Activated CD8-positive, alpha-beta memory T cell treated with anti-CD3 and anti-CD28 coated beads, Interleukin-2, amount 10 ng/mL, durations not matched to agents 7 days and 5 days (primary cell): ENCODE data around the gene ZNF511. TPM values are rescaled to one million over a fixed set of nuclear protein-coding genes. Genes with fewer than 3 reads are reported as not detected.

ENCODE experiments used
- ATAC-seq: fragments of 150-1000 bp; cut with Tn5 transposase; one replicate; pipeline ENCODE4 v1.10.0; 2021; ENCODE audit warnings: moderate library complexity
- CTCF ChIA-PET: fragments of 350-600 bp; sonication (Branson Sonifier 250); formaldehyde crosslinking; loops from one replicate; lab custom pipeline; 2021; ENCODE audit warnings: antibody characterized with exemption; lab: Charles Lee
- DNase-seq: peaks from one replicate; pipeline ENCODE4 v3.0.0-alpha.2; 2020
- H3K27ac Mint-ChIP-seq: one replicate; pipeline ENCODE4 v1.8.0; 2021; ENCODE audit warnings: mild to moderate bottlenecking, mixed read lengths
- H3K27me3 Mint-ChIP-seq: one replicate; pipeline ENCODE4 v1.8.0; 2021; ENCODE audit warnings: mixed read lengths
- H3K36me3 Mint-ChIP-seq: one replicate; pipeline ENCODE4 v1.8.0; 2021; ENCODE audit warnings: mild to moderate bottlenecking, mixed read lengths
- H3K4me1 Mint-ChIP-seq: one replicate; pipeline ENCODE4 v1.8.0; 2021; ENCODE audit warnings: mixed read lengths
- H3K4me3 Mint-ChIP-seq: one replicate; pipeline ENCODE4 v1.8.0; 2021; ENCODE audit warnings: mild to moderate bottlenecking, moderate library complexity, mixed read lengths
- H3K9me3 Mint-ChIP-seq: one replicate; pipeline ENCODE4 v1.8.0; 2022; ENCODE audit warnings: low read depth, mixed read lengths
- total RNA-seq, 2 experiments: library from RNA; stranded (reverse); gene quantifications; one replicate each; pipeline ENCODE4 v1.2.3, GENCODE V29; 2021

ZNF511 gene
- total RNA-seq, 2 experiments from 2014 or later = 50.7 to 60.1 TPM

- Mint-ChIP-seq H3K9me3 (no peaks in the 10 kb centered on the region), H3K4me3 (no peak overlapping the region), H3K36me3 (no peaks in the 10 kb centered on the region), H3K27ac (no peak overlapping the region), H3K4me1 (peaks cover 4% of the 10 kb centered on the region), H3K27me3 (peaks cover 32% of the 10 kb centered on the region)
- DNase-seq = no peak
- no peak for ATAC-seq
- CTCF ChIA-PET = no interaction called here
Measured at GRCh38 chr10:133341983-133342382, 33.3 kb downstream of the ZNF511 start.

GRCh38 chr10:133342942-133343341, 34.2 kb downstream of the ZNF511 start:
- Mint-ChIP-seq H3K27ac (no peak overlapping the region), H3K4me1 (peaks cover 4% of the 10 kb centered on the region), H3K36me3 (no peaks in the 10 kb centered on the region), H3K4me3 (no peak overlapping the region), H3K27me3 (peaks cover 32% of the 10 kb centered on the region), H3K9me3 (no peaks in the 10 kb centered on the region)
- ATAC-seq (no peak), DNase-seq (no peak)
- CTCF ChIA-PET = interaction anchor here (1.9 kb wide), 1 partner anchor 13 kb away, joined by 8 read pairs; no protein-coding TSS in a partner anchor

DNA sequence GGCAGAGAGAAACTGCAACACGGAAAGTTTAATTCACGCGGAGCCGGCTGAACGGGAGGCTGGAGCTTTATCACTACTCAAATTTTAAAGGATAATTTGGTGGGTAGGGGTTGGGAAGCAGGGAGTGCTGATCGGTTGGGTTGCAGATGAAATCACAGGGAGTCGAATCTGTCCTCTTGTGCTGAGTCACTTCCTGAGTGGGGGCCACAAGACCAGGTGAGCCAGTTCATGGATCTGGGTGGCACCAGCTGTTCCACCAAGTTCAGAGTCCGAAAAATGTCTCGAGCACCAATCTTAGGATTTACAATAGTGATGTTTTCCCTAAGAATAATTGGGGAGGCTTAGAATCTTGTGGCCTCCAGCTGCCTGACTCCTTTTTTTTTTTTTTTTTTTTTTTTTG, 34.8 kb downstream of the ZNF511 start:
- Mint-ChIP-seq H3K36me3 (no peaks in the 10 kb centered on the region), H3K4me1 (peaks cover 4% of the 10 kb centered on the region), H3K4me3 (no peak overlapping the region), H3K27ac (no peak overlapping the region), H3K27me3 (peaks cover 32% of the 10 kb centered on the region), H3K9me3 (no peaks in the 10 kb centered on the region)
- CTCF ChIA-PET = interaction anchor here (1.9 kb wide), 1 partner anchor 14 kb away, joined by 8 read pairs; no protein-coding TSS in a partner anchor
- ATAC-seq (no peak), DNase-seq (no peak)

DNA sequence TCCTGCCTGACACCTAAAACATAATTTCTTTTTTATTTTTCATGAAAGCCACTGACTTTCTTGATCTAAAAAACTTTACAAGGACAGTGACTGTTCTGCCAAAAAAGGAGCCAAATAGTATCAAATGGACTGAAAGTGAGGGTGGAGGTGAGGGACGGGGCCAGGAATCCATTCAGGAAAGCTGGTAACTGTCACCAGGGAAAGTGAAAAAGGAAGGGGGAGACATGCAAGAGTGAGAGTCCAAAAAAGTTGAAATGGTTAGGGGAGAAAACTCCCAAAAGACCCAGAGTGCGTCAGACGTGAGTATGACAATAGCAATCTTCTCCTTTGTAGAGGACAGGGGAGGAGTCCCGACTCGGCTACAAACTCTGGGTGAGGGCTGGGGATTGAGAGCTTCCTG, 35.5 kb downstream of the ZNF511 start:
- CTCF ChIA-PET = interaction anchor here (1.9 kb wide), 1 partner anchor 14 kb away, joined by 8 read pairs; no protein-coding TSS in a partner anchor
- Mint-ChIP-seq H3K4me3 (no peak overlapping the region), H3K27ac (no peak overlapping the region), H3K36me3 (no peaks in the 10 kb centered on the region), H3K4me1 (peaks cover 6% of the 10 kb centered on the region), H3K27me3 (peaks cover 32% of the 10 kb centered on the region), H3K9me3 (no peaks in the 10 kb centered on the region)
- no peak for ATAC-seq
- DNase-seq = no peak

- ATAC-seq (no peak), DNase-seq (no peak)
- Mint-ChIP-seq H3K27ac (no peak overlapping the region), H3K9me3 (no peaks in the 10 kb centered on the region), H3K4me3 (no peak overlapping the region), H3K36me3 (no peaks in the 10 kb centered on the region), H3K27me3 (peaks cover 31% of the 10 kb centered on the region), H3K4me1 (peaks cover 6% of the 10 kb centered on the region)
- CTCF ChIA-PET = interaction anchor here (2.1 kb wide), 1 partner anchor 17 kb away, joined by 9 read pairs; no protein-coding TSS in a partner anchor
Measured at GRCh38 chr10:133346413-133346812, 37.7 kb downstream of the ZNF511 start.

GRCh38 chr10:133347710-133348517, 39.2 kb downstream of the ZNF511 start:
- CTCF ChIA-PET = interaction anchor here (0.8 to 2.1 kb wide), 3 partner anchors 10 to 19 kb away, joined by 3 to 9 read pairs (median 4); partner anchors contain the start of gene FUOM
- ATAC-seq (no peak), DNase-seq (no peak)
- Mint-ChIP-seq H3K36me3 (no peaks in the 10 kb centered on the region), H3K4me1 (peaks cover 6% of the 10 kb centered on the region), H3K27ac (no peak overlapping the region), H3K4me3 (no peak overlapping the region), H3K9me3 (no peaks in the 10 kb centered on the region), H3K27me3 (peaks cover 23% of the 10 kb centered on the region)

GRCh38 chr10:133349160-133349568, 40.5 kb downstream of the ZNF511 start:
- Mint-ChIP-seq H3K36me3 (no peaks in the 10 kb centered on the region), H3K4me3 (no peak overlapping the region), H3K27me3 (peaks cover 15% of the 10 kb centered on the region), H3K27ac (no peak overlapping the region), H3K4me1 (peaks cover 2% of the 10 kb centered on the region), H3K9me3 (no peaks in the 10 kb centered on the region)
- DNase-seq (no peak), ATAC-seq (no peak)
- CTCF ChIA-PET = no interaction called here

- CTCF ChIA-PET = no interaction called here
- Mint-ChIP-seq H3K27ac (no peak overlapping the region), H3K4me3 (no peak overlapping the region), H3K4me1 (peaks cover 2% of the 10 kb centered on the region), H3K27me3 (peaks cover 11% of the 10 kb centered on the region), H3K9me3 (no peaks in the 10 kb centered on the region), H3K36me3 (no peaks in the 10 kb centered on the region)
- DNase-seq (no peak), ATAC-seq (no peak)
Measured at GRCh38 chr10:133349577-133350011, 40.9 kb downstream of the ZNF511 start.

DNA sequence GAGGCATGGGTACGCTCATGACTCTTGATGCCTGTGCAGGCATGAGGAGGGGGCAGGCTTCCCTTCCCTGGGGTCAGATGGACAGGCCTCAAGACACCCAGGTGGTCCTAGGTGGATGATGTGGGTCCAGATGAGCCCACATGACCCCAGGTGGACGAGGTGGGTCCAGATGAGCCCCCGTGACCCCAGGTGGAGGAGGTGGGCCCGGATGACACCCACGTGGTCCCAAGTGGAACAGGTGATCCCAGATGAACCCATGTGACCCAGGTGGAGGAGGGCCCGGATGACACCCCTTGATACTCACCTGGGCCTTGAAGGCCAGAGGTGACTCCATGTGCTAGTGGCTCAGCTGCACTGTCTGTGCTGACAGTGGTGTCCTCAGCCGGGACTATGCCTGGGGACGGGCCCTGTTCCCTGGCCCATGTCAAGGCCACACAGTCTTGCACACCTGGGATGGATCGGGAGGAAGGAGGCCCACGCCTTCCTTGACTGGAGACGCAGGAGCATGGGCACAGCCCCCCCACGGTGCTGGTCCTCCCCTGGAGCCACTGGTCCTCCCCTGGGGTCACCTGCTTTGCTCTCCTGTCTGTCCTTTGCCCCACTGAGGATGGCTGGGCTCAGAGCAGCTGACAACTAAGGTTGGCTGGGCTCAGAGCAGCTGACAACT, 41.7 kb downstream of the ZNF511 start:
- Mint-ChIP-seq H3K36me3 (no peaks in the 10 kb centered on the region), H3K4me3 (no peak overlapping the region), H3K27me3 (peaks cover 5% of the 10 kb centered on the region), H3K27ac (no peak overlapping the region), H3K9me3 (no peaks in the 10 kb centered on the region), H3K4me1 (peaks cover 2% of the 10 kb centered on the region)
- no peak for DNase-seq
- no peak for ATAC-seq
- CTCF ChIA-PET = no interaction called here

DNA sequence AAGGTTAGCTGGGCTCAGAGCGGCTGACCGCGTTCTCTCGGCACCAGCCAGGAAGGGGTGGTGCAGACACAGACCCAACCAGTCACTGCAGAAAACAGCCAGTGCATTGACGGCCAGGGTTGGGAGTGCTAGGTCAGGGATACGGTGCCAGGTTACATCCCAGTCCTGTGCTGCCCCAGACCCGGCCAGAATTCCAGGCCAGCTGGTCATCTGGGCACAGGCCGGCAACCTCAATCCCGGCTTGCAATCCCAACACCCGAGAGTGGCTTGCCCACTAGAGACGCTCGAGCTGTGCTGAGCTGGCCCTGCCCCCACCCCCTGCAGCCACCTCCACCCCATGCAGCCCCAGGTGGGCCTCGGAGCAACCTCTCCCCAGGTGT, 42.2 kb downstream of the ZNF511 start:
- ATAC-seq = no peak
- Mint-ChIP-seq H3K36me3 (no peaks in the 10 kb centered on the region), H3K4me3 (no peak overlapping the region), H3K27me3 (no peaks in the 10 kb centered on the region), H3K27ac (no peak overlapping the region), H3K9me3 (no peaks in the 10 kb centered on the region), H3K4me1 (peaks cover 2% of the 10 kb centered on the region)
- CTCF ChIA-PET = no interaction called here
- no peak for DNase-seq

GRCh38 chr10:133351408-133352318, 42.9 kb downstream of the ZNF511 start:
- DNase-seq = no peak
- Mint-ChIP-seq H3K4me3 (no peak overlapping the region), H3K27me3 (no peaks in the 10 kb centered on the region), H3K27ac (no peak overlapping the region), H3K36me3 (no peaks in the 10 kb centered on the region), H3K9me3 (no peaks in the 10 kb centered on the region), H3K4me1 (peaks cover 5% of the 10 kb centered on the region)
- CTCF ChIA-PET = interaction anchor here (1.0 to 2.3 kb wide), 2 partner anchors 16 to 22 kb away, joined by 3 to 7 read pairs; no protein-coding TSS in a partner anchor
- no peak for ATAC-seq

DNA sequence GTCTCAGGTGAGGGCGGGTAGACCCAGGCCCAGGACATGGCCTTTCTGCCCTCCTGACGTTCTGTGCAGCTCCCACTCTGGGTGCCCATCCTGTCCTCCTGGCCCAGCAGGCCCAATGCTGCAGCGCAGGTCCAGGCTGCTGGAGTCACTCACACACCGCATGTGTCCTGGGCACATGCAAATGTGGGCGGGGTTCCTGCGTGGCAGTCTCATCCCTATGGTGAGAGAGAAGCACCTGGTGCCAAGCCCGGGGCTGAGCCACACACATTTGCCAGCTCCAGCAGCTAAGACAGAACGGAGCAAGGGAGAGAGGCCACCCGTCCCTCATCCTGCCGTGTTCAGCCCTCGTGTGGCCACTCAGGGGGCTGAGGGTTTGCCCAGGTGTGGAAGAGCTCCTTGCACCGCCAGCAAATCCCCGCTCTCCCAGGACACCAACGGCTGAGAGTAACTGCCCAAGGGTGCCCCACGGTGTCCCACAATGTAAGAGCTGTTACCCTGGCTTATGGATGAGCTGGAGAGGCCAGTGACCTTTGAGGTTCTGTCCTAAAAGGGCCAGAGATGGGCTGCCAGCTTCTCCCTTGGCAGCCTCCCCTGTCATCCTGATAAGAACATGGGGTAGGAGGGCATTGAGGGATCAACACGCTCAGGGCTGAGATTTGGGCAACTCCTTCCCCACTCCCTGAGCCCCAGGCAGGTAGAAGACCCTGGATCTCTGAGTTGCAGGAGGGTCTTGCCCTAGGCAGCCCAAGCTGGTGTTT, 44.7 kb downstream of the ZNF511 start:
- no peak for ATAC-seq
- CTCF ChIA-PET = interaction anchor here (0.7 to 2.3 kb wide), 3 partner anchors 23 to 1466 kb away, joined by 3 to 7 read pairs (median 3); no protein-coding TSS in a partner anchor

More for the DNA sequence above, 44.7 kb downstream of the ZNF511 start:
- no peak overlapping the region for H3K4me3 Mint-ChIP-seq
- no peak overlapping the region for H3K27ac Mint-ChIP-seq
- H3K36me3 Mint-ChIP-seq = no peaks in the 10 kb centered on the region
- H3K9me3 Mint-ChIP-seq = no peaks in the 10 kb centered on the region
- peaks cover 5% of the 10 kb centered on the region for H3K4me1 Mint-ChIP-seq
- no peaks in the 10 kb centered on the region for H3K27me3 Mint-ChIP-seq
- DNase-seq = no peak
